HS-5 (cell line): Measurements from ENCODE around the gene RFX5.

Source experiments
- DNase-seq: peaks from one replicate; pipeline ENCODE4 v3.0.0-alpha.2; 2012; ENCODE audit warnings: low read depth

Gene RFX5

DNA sequence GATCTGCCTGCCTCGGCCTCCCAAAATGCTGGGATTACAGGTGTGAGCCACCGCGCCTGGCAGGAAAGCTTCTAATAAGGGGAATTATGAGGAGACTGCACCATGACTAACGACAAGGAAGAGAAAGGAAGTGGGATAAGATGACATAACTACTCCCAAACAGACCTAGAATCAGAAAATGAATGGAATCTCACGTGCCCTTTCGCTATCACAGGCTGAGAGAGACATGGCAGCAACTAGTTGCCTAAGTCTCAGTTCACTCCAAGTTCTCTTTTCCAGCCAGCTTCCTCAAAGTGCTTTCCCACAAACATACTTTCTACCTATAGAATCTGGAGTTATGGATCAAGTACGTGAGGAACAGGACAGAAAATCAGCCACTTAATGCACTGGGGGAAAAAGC lies 21.8 kb downstream of the RFX5 start:
- DNase-seq: no peak

DNA sequence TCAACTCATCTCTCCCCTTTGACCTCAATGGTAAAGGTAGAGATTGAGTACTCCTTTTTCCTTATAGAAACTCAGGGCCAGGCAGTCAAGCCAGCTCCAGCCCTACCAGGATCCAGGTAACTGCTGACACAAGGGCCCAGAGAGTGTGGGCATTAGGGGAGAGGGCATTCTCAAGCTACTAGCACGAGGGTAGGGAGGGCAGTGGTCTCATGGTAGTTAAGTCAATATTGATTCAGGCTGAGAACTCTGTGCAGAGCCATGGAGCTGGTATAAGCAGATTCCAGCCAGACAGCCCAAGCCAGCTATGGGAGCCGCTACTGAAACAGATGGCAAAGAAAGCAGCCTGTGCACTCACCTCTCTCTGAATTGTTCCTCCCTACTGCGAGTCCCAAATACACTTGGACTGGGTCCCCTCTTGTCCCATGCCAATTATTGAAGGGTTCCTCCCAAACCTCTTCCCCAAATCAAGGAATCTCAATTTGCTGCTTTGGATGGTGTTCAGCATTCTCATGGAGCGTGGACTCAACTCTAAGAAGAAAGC lies 22.6 kb downstream of the RFX5 start:
- DNase-seq: no peak

DNA sequence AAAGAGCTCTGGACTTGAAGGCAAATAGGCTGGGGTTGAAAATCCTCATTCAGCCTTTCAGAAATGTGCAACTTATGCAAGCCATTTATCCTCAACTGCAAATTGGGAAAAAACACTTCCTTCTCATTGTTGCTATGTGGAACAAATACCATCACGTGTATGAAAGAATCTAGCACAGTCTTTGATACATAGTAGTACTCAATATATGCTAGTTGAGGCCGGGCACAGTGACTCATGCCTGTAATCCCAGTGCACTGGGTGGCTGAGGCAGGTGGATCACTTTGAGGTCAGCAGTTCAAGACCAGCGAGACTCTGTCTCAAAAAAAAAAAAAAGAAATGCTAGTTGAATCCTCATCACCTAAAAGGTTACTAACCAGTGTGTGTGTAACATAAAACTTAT lies 28.1 kb downstream of the RFX5 start:
- no peak for DNase-seq

DNA sequence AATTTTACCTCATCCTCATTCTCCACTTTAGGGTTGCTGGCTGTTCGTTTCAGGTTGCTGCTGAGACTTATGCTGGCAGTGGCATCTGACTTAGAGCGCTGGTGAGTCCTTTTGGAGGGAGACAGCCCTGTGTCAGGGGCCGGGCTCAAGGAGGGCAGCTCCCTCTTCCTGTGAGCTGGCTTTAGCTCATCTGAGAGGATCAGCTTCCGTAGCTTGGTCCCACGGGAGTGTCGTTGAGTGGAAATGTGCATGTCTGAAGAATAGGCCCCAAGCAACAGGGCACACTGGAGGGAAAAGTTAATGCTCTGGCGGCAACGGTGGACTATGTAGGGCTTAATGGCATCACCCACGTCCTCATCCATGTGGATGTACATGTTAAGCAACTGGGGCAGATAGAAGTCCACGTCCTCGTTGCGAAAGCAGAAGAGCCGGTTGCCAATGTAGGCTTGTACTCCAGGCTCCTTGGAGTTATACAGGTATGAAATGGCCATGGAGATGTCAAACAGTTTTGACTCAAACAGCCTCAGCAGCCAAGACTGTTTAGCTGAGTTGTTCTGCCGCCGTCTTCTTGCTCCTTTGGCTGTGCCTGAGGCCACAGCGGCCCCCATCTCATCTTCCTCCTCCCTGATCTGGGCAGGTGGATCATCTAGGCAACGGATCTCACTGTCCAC lies 31.4 kb downstream of the RFX5 start:
- DNase-seq: no peak

DNA sequence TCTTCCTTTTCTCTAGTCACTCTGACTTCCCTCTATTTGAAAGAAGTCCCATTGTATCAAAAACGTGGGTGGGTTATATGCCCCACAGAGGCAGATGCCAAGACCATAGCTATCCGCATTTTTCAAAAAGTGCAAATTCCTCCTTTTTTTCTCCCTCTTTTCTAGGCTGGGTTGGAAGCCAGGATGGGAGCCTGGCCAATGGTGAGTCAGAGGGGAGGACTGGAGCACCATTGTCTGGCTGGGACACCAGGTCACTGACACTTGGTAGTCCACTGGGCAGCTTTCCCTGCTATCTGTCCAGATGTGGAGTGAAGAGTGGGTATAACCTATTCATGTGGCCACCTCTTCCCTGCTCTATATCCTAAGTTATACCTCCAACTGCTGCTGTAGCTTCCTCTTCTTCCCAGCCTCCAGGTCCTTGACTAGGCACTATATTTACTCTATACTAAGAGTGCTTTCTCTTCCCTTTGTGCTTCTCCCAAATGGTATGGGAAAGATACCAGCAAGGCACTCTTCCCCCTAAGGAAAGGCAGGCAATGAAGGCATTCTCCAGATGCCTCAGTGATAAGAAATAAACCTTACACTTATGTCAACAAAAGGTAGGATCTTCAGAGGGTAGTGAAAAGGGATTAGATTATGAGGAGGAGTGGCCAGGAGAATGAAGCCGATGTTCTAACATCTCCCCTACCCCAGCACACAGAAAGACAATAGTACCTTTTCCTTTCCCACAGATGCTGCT lies 32.7 kb downstream of the RFX5 start:
- DNase-seq: peak; percentile 67

DNA sequence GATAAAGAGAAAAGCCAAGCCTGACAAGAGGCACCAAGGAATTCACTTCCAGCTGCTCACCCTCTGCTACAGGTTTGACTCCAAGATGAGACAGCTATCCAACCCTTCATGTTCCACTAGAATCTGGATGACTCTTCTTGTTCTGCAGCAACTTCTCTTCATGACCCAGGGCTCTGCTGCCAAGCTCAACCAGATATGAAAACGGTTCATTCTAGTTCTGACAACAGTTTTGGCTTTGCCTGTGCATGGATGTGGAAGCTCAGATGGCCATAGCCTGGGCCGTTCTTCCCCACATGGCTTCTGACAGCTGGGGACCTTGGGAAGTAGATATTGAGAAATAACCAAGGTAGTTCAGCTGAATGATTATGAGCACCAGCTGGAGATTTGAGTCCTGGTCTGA lies 33.6 kb downstream of the RFX5 start:
- no peak for DNase-seq

DNA sequence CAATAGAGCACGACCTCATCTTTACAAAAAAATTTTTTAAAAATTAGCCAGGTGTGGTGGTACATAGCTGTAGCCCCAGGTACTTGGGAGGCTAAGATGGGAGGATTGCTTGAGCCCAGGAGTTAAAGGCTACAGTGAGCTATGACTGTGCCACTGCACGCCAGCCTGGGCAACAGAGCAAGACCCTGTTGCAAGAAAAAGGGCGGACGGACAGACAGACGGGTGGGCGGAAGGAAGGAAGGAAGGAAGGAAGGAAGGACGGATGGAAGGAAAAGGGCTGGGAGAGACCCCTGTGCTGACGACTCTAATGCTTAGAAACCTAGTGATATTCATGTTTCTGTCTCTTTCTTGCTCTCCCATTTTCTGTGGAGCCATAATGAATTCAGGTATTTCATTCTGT lies 34.2 kb downstream of the RFX5 start:
- DNase-seq: no peak

DNA sequence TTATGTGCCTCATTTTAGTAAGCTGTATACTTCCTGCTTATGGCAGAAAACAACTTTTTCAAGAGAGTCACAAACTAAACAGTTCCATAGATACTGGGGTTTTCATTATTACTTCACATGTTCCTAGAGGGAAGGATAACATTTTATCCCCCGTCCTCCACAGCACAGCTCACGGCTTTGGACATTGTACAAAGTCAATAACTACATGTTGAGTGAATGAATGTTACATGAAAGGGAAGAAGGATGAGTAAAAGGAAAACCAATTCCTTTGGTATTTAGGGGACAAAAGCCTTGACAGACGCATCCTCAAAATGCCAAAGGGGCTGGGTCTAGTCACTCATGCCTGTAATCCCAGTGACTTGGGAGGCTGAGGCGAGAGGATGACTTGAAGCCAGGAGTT lies 34.6 kb downstream of the RFX5 start:
- no peak for DNase-seq

DNA sequence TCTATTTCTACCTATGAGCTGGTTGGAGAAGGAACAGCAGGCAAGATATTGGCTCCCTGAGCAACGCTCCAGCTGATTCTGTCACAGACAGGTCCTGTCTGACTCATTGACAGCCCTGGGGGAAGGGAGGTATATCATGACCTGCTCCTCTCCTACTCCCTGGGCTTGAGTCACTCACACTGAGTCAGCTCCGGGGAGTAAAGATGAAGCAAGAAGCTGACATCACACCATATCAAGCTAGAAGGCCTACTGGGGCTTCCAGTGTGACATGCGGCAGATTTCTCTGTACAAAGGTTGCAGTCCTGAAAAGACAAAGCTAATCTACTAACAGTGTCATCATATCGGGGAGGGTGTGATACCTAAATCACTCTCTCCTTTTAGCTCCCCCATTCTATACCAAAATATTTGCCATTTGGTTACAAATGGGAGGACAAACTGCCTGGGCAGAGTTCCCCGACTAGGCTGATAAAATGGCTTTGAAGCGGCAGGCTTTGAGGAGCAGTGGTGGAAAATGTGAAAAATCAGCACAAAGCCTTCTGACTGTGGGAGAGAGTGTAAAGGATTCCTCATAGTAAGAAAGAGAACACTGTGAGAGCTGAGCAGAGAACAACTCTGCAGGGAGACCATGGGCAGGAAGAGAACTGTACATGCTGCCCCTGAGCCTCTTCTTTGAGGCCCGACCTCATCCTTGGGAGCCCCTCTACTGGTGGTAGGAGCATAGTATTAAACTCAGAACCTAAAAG lies 35.3 kb downstream of the RFX5 start:
- DNase-seq: peak; percentile 99

DNA sequence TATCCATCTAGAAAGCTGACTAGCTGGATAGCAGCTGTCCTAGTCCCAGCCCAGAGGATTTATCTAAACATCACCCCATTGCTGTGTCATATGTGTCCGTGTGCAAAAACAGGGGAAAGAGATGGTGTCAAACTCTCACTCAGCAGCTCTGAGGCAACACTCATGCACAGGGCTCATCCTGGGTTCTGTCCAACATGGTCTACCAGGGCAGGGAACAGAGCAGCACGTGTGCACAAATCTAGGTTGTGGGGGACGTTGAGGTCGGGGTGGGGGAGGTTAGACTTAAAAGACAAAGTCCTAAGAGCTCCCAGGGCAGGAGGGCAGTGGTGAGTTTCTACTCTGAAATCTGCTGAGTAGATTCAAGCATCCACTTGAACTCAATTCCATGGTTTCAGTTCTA lies 36.0 kb downstream of the RFX5 start:
- DNase-seq: no peak

DNA sequence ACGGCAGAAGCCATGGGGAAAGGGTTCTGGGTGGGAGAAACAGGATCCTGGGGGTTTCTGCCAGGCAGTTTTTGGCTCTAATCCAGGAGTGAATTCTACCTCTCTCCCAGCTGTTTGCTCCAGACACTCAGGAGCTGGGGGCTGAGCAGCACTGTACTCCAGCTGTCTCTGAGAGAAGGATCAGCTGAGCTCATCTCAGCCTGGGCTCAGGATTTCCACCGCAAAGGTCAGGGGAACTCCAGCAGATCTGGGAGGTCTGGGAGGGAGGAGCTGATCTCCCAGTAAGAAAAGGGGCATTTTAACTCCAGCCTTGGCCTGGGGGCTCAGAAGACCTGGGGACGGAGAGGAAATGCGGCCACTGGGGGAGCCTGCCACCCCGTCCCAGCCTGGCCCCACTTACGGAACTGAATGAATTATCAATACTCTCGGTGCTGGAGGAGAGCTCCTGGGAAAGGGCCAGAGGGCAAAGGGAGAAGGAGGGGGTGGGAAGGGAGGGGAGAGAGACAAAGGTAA lies 37.2 kb downstream of the RFX5 start:
- no peak for DNase-seq

DNA sequence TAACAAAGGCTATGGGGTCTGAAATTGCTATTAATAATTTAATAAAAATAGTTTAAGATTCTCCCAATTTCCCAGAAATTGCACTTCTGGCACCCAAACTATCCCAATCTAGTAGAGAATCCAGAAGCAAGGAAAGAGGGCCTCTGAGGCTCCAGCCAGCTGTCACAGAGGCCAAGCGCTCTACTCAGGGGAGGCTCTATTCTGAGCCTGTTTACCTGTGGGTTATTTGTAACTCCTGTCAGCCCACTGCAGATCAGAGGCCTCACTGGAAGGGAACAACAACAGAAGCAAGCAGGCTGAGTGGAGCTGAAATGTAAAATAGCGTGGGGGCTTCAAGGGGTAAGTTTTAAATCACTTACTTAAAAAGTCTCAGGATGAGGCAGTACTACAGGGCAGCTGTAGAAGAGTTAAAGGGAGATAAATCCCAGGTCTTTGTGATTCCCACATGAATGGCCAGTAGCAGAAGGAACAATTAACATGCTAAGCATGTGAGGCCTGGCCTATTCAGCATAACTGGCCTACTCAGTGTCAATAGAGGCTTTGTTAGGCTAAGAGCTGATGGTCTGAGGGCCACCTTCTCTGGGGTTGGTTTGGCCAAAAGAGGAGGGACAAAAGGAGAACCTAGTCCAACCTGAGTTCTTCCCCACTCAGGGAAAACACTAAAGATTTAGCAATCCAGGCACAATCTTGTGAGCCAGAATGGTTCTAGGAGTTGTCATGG lies 52.1 kb downstream of the RFX5 start:
- no peak for DNase-seq

DNA sequence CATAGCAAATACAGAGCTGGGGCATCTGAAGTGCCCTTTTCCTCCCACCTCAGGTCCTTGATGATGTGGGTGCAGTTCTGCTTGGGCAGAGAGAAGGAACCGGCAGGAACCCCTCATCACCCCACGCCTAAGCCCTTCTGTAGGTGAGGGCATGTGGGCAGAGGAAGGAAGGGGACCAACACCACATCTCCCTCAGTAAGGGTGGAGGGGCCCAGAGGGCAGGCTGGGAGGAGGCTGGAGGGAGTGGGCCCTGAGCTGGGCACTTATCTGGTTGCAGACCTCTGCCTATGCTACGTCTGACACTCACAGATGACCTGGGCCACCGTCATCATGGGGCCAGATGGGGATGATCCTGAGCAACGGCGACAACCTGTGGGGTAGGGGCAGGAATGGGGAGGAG lies 54.0 kb downstream of the RFX5 start:
- DNase-seq: no peak

DNA sequence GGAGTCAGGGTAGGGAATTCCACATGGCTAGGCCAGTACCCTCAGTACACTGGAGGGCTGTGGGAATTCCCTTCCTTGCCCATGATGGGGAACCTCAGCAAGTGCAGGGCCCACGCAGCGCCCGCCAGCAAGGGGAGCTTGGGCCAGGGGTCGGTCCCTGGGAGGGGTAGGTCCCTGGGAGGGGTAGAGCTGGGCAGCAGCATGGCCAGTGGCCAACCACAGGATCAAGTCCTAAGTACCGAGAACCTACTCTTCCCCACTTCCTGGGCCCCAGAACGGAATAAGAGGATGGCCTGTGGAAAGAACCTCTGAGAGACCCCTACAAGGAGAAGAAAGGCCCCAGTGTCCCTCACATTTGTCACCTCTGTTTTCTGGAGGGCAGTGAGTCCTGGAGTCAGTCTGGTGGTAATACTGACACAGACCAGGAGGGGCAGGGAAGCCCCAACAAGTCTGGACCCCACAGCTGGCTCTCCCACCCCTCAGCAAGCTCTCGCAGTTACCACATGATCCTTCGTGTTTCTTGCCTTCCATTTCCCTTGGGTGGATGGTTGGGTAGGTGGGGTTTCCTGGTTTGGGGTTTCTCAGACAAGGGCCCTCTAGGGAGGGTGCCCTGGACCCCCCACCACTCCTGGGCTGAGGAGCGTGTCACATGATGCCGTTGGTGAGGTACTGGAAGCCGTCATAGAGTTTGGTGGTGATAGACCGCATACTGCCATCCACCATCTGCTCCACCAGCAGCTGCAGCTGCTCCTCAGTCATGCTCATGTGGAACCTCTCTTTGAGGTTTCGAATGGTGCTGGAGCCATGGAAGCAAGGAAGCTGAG lies 54.6 kb downstream of the RFX5 start:
- no peak for DNase-seq

DNA sequence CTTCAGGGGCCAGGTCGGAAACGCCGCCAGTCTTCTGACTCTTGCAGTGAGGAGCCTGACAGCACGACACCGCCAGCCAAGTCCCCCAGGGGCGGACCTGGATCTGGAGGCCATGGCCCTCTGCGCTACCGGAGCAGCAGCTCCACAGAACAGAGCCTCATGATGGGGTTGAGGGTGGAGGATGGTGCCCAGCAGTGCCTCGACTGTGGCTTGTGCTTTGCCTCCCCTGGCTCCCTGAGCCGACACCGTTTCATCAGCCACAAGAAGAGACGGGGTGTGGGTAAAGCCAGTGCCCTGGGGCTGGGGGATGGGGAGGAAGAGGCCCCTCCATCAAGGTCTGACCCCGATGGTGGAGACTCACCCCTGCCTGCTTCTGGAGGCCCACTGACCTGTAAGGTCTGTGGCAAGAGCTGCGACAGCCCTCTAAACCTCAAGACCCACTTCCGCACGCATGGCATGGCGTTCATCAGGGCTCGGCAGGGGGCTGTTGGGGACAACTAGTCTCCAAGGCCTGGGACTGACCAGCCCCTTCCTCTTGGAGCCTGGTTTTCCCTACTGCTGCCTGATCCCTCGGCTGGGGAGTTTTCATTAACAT lies 56.2 kb downstream of the RFX5 start:
- DNase-seq: no peak
